Loucy (cell line): ENCODE measurements around the gene SNRNP25.

ENCODE experiments used
- EZH2phosphoT487 ChIP-seq: fragments of 200-600 bp; IDR thresholded peaks from 2 replicates; pipeline ENCODE4 v1.6.1; 2018; ENCODE audit warnings: antibody characterized with exemption, mild to moderate bottlenecking, moderate library complexity, borderline replicate concordance
- TF ChIP-seq, protein P1 (sequence below): fragments of 200-600 bp; sonication (generic); conservative IDR thresholded peaks from 2 replicates; pipeline ENCODE4 v1.5.1; 2014; ENCODE audit warnings: mild to moderate bottlenecking, antibody characterized with exemption, low read length

GRCh38 chr16:33877-34647, 19.6 kb upstream of the SNRNP25 start:
- TF ChIP-seq, protein P1, sequence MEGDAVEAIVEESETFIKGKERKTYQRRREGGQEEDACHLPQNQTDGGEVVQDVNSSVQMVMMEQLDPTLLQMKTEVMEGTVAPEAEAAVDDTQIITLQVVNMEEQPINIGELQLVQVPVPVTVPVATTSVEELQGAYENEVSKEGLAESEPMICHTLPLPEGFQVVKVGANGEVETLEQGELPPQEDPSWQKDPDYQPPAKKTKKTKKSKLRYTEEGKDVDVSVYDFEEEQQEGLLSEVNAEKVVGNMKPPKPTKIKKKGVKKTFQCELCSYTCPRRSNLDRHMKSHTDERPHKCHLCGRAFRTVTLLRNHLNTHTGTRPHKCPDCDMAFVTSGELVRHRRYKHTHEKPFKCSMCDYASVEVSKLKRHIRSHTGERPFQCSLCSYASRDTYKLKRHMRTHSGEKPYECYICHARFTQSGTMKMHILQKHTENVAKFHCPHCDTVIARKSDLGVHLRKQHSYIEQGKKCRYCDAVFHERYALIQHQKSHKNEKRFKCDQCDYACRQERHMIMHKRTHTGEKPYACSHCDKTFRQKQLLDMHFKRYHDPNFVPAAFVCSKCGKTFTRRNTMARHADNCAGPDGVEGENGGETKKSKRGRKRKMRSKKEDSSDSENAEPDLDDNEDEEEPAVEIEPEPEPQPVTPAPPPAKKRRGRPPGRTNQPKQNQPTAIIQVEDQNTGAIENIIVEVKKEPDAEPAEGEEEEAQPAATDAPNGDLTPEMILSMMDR, result no peak
- TF ChIP-seq EZH2phosphoT487, result no peak
